PC-9 (cell line): Measurements from ENCODE around the gene HS3ST2. TPM values are rescaled to one million over a fixed set of nuclear protein-coding genes. Genes with fewer than 3 reads are reported as not detected.

ENCODE experiments used
- BruUV-seq: library from RNA; stranded (reverse); fragments of 400-500 nt; replicated peaks from 2 replicates; lab custom pipeline; 2021; lab: Mats Ljungman, UMichigan
- CTCF ChIA-PET: fragments of 300-600 bp; sonication (Branson Sonifier 250); formaldehyde crosslinking; loops from one replicate; lab custom pipeline; 2022; ENCODE audit warnings: antibody characterized with exemption; lab: Charles Lee
- POLR2A ChIA-PET: fragments of 300-600 bp; sonication (Branson Sonifier 250); formaldehyde crosslinking; loops from one replicate; lab custom pipeline; 2022; ENCODE audit warnings: antibody characterized with exemption; ENCODE audit not compliant: unreplicated experiment; lab: Charles Lee
- DNase-seq, 2 experiments: peaks; one replicate each; pipeline versions ENCODE4 v3.0.0 to v3.0.0-alpha.2; 2015 to 2022; ENCODE audit warnings: mixed read lengths in 1 of 2
- H2AFZ ChIP-seq: fragments of 200-600 bp; sonication (generic); 2 replicates; pipeline ENCODE4 v1.8.1; 2017; ENCODE audit warnings: antibody characterized with exemption
- H3F3A ChIP-seq: fragments of 200-600 bp; sonication (generic); 2 replicates; pipeline ENCODE4 v1.8.1; 2017; ENCODE audit warnings: antibody characterized with exemption, mild to moderate bottlenecking, low read depth; ENCODE audit not compliant: insufficient read depth
- H3K27ac ChIP-seq: fragments of 200-600 bp; sonication (generic); 2 replicates; pipeline ENCODE4 v1.6.1; 2016; ENCODE audit warnings: mixed run types
- H3K27me3 ChIP-seq: fragments of 200-600 bp; sonication (generic); 2 replicates; pipeline ENCODE4 v1.6.1; 2016; ENCODE audit warnings: low read depth, mixed run types; ENCODE audit not compliant: insufficient read depth
- H3K36me3 ChIP-seq: fragments of 200-600 bp; sonication (generic); 2 replicates; pipeline ENCODE4 v1.6.1; 2016; ENCODE audit warnings: low read depth, mixed run types
- H3K4me1 ChIP-seq: fragments of 200-600 bp; sonication (generic); replicated peaks from 2 replicates; pipeline ENCODE4 v1.6.1; 2016; ENCODE audit warnings: mixed run types; ENCODE audit not compliant: insufficient read depth
- H3K4me2 ChIP-seq: fragments of 200-600 bp; sonication (generic); 2 replicates; pipeline ENCODE4 v1.6.1; 2017; ENCODE audit warnings: mixed run types
- H3K4me3 ChIP-seq: fragments of 200-600 bp; sonication (generic); 2 replicates; pipeline ENCODE4 v1.6.1; 2016; ENCODE audit warnings: mixed run types
- H3K79me2 ChIP-seq: fragments of 200-600 bp; sonication (generic); 2 replicates; pipeline ENCODE4 v1.6.1; 2017; ENCODE audit warnings: low read depth, mixed run types
- H3K9me2 ChIP-seq: fragments of 200-600 bp; sonication (generic); 2 replicates; pipeline ENCODE4 v1.8.1; 2017; ENCODE audit warnings: mild to moderate bottlenecking; ENCODE audit not compliant: insufficient read depth
- H3K9me3 ChIP-seq: fragments of 200-600 bp; sonication (generic); 2 replicates; pipeline ENCODE4 v1.8.1; 2016; ENCODE audit warnings: low read depth; ENCODE audit not compliant: insufficient read depth
- H4K20me1 ChIP-seq: fragments of 200-600 bp; sonication (generic); 2 replicates; pipeline ENCODE4 v1.8.1; 2017; ENCODE audit not compliant: insufficient read depth
- CTCF ChIP-seq: fragments of 200-600 bp; sonication (generic); conservative IDR thresholded peaks from 2 replicates; pipeline ENCODE4 v1.6.1; 2017; ENCODE audit warnings: mixed run types, antibody characterized with exemption, mild to moderate bottlenecking, moderate library complexity
- EZH2 ChIP-seq: fragments of 200-600 bp; sonication (generic); IDR thresholded peaks from 2 replicates; pipeline ENCODE4 v1.8.0; 2017; ENCODE audit warnings: antibody characterized with exemption, low read depth
- intact Hi-C: fragments of 100-400 bp; cut with micrococcal nuclease; formaldehyde crosslinking; loops from one replicate; pipeline ENCODE4 v1.10.0; 2022; ENCODE audit not compliant: unreplicated experiment
- total RNA-seq: library from RNA; stranded (reverse); gene quantifications from 2 replicates; pipeline ENCODE4 v1.2.3, GENCODE V29; 2021

The HS3ST2 gene
- total RNA-seq, 1 experiment from 2014 or later, result 1.1 TPM

- no TSS peak for BruUV-seq
- Histone ChIP-seq H3K79me2 (no peaks in the 10 kb centered on the region), H4K20me1 (no peaks in the 10 kb centered on the region), H3K4me1 (no peaks in the 10 kb centered on the region), H3K9me2 (no peaks in the 10 kb centered on the region), H3K27ac (no peak overlapping the region), H3K4me3 (no peak overlapping the region), H2AFZ (no peak overlapping the region), H3K27me3 (peaks cover 75% of the 10 kb centered on the region), H3F3A (no peaks in the 10 kb centered on the region), H3K4me2 (no peak overlapping the region), H3K9me3 (peaks cover 2% of the 10 kb centered on the region; the same call in 1 of the 2 replicates), H3K36me3 (no peaks in the 10 kb centered on the region)
- ChIA-PET CTCF (no interaction called here), POLR2A (no interaction called here)
- no peak for TF ChIP-seq EZH2
- TF ChIP-seq CTCF, result no peak
- DNase-seq, result no peak
- intact Hi-C loops, result no loop called here
Observed at GRCh38 chr16:22900863-22901262, 86.9 kb downstream of the HS3ST2 start.

GRCh38 chr16:22901563-22901962 is 87.6 kb downstream of the HS3ST2 start:
- ChIA-PET POLR2A (no interaction called here), CTCF (no interaction called here)
- no peaks in the 10 kb centered on the region for H3F3A ChIP-seq
- H3K27me3 ChIP-seq, result peaks cover 73% of the 10 kb centered on the region
- no peak overlapping the region for H3K27ac ChIP-seq
- TF ChIP-seq CTCF, result no peak
- intact Hi-C loops, result no loop called here
- H3K4me2 ChIP-seq, result no peak overlapping the region
- H3K36me3 ChIP-seq, result no peaks in the 10 kb centered on the region
- H3K9me2 ChIP-seq, result no peaks in the 10 kb centered on the region
- no peaks in the 10 kb centered on the region for H3K4me1 ChIP-seq
- H4K20me1 ChIP-seq, result no peaks in the 10 kb centered on the region
- no peak for DNase-seq
- no TSS peak for BruUV-seq
- no peak overlapping the region for H3K4me3 ChIP-seq
- H3K9me3 ChIP-seq, result peaks cover 2% of the 10 kb centered on the region; the same call in 1 of the 2 replicates
- H3K79me2 ChIP-seq, result no peaks in the 10 kb centered on the region
- H2AFZ ChIP-seq, result no peak overlapping the region

GRCh38 chr16:22903716-22904115 is 89.8 kb downstream of the HS3ST2 start:
- BruUV-seq, result no TSS peak
- CTCF ChIA-PET, result no interaction called here
- no peaks in the 10 kb centered on the region for H3K4me1 ChIP-seq
- H3K4me2 ChIP-seq, result no peak overlapping the region
- H3K4me3 ChIP-seq, result no peak overlapping the region
- no peaks in the 10 kb centered on the region for H3K36me3 ChIP-seq
- POLR2A ChIA-PET, result no interaction called here
- intact Hi-C loops, result no loop called here
- H2AFZ ChIP-seq, result no peak overlapping the region
- H3K9me3 ChIP-seq, result peaks cover 2% of the 10 kb centered on the region; the same call in 1 of the 2 replicates
- H3K9me2 ChIP-seq, result no peaks in the 10 kb centered on the region
- no peak overlapping the region for H3K27ac ChIP-seq
- TF ChIP-seq CTCF, result no peak
- TF ChIP-seq EZH2, result no peak
- H4K20me1 ChIP-seq, result no peaks in the 10 kb centered on the region
- no peaks in the 10 kb centered on the region for H3F3A ChIP-seq
- no peaks in the 10 kb centered on the region for H3K79me2 ChIP-seq
- no peak for DNase-seq
- peaks cover 94% of the 10 kb centered on the region for H3K27me3 ChIP-seq
